Gastroesophageal sphincter (tissue), 3 donors: ENCODE measurements around the gene TRPM5.

Experiments
- CTCF ChIP-seq, 4 experiments: fragments of 200-600 bp in 2 of 4; fragments of 450-650 bp in 2 of 4; sonication (generic) in 1 of 4; IDR thresholded peaks; one replicate each; pipeline ENCODE4 v1.5.1; 2017 to 2019; ENCODE audit warnings: antibody characterized with exemption in 4 of 4, mild to moderate bottlenecking in 2 of 4, moderate library complexity in 2 of 4
- EP300 ChIP-seq: sonication (generic); formaldehyde crosslinking; IDR thresholded peaks from one replicate; pipeline ENCODE4 v1.6.1; 2017; ENCODE audit warnings: antibody characterized with exemption, mild to moderate bottlenecking
- POLR2A ChIP-seq, 2 donors: fragments of 450-650 bp; IDR thresholded peaks; one replicate each; pipeline ENCODE4 v1.6.1; 2017; ENCODE audit warnings: antibody characterized with exemption in 2 of 2, mild to moderate bottlenecking in 2 of 2, moderate library complexity in 1 of 2
- POLR2AphosphoS5 ChIP-seq: sonication (generic); formaldehyde crosslinking; IDR thresholded peaks from one replicate; pipeline ENCODE4 v1.6.1; 2017; ENCODE audit warnings: antibody characterized with exemption

GRCh38 chr11:2473361-2474058, 29.2 kb upstream of the TRPM5 start:
- TF ChIP-seq CTCF (IDR thresholded peaks at IDR 0.05) (no peak), POLR2A (IDR thresholded peaks at IDR 0.05) (no peak), POLR2AphosphoS5 (no peak), EP300 (no peak)
